Measurements from ENCODE around the gene ATG7. TPM values are rescaled to one million over a fixed set of nuclear protein-coding genes. Genes with fewer than 3 reads are reported as not detected.
A peak's percentile ranks its signal among the peaks of the same experiment; 100 is the strongest.
"Not testable (repeated sequence)": the region's sequence is repeated elsewhere in the genome, so short reads cannot be mapped to it uniquely, and the experiment has no call there.

Gene ATG7
- total RNA-seq, 2 donors from 2014 or later = 34.0 to 36.9 TPM

DNA sequence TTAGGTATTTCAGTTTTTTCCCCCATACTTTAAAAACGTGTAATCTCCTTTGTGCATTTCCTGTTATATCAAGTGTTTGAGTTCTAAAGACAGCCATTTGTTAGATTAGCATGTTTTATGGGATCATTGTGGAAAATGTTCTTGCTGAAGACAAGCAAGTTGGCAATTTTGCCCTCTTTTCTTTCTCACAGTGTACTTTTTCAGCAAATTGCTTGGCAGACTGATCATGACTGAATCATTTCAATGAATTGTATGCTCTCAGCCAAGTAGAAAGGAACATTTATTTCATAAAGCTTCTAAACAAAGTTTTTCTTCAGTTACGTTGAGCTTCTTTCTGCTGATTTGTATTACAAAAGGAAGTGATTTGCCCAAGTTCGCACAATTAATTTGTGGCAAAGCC, 51.6 kb downstream of the ATG7 start:
- H3K27ac Mint-ChIP-seq = no peak overlapping the region

DNA sequence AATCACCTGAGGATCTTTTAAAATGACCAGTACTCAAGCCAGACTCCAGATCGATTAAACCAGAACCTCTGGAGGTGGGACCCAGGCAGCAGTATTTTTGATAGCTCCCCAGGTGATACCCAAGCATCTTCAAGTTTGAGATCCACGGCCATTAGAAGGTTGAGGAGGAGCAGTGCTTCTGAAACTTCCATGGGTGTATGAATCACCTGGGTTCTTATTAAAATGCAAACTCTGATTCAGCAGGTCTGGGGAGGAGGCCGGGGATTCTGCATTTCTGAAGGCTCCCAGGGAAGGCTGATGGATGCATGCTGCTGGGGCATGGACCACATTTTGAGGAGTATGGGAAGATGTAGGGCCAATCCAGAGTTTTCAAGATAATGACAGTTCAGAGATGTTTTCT, 55.4 kb downstream of the ATG7 start:
- no peak for DNase-seq
- no peaks in the 10 kb centered on the region for H3K27me3 Mint-ChIP-seq
- H3K27ac Mint-ChIP-seq = no peak overlapping the region
- no peak overlapping the region for H3K4me3 Mint-ChIP-seq
- no peaks in the 10 kb centered on the region for H3K9me3 ChIP-seq (ENCODE audit: control insufficient read depth, low read length, poor library complexity, severe bottlenecking)
- H3K36me3 Mint-ChIP-seq (ENCODE audit: low read depth) = peaks cover 2% of the 10 kb centered on the region
- ATAC-seq = no peak
- peaks cover 2% of the 10 kb centered on the region for H3K4me1 Mint-ChIP-seq

More for the DNA sequence above, 51.6 kb downstream of the ATG7 start:
- Mint-ChIP-seq H3K4me3 (no peak overlapping the region), H3K27me3 (no peaks in the 10 kb centered on the region), H3K4me1 (peaks cover 4% of the 10 kb centered on the region), H3K36me3 (ENCODE audit: low read depth) (peaks cover 10% of the 10 kb centered on the region)
- no peaks in the 10 kb centered on the region for H3K9me3 ChIP-seq (ENCODE audit: control insufficient read depth, low read length, poor library complexity, severe bottlenecking)
- DNase-seq (no peak), ATAC-seq (no peak)

DNA sequence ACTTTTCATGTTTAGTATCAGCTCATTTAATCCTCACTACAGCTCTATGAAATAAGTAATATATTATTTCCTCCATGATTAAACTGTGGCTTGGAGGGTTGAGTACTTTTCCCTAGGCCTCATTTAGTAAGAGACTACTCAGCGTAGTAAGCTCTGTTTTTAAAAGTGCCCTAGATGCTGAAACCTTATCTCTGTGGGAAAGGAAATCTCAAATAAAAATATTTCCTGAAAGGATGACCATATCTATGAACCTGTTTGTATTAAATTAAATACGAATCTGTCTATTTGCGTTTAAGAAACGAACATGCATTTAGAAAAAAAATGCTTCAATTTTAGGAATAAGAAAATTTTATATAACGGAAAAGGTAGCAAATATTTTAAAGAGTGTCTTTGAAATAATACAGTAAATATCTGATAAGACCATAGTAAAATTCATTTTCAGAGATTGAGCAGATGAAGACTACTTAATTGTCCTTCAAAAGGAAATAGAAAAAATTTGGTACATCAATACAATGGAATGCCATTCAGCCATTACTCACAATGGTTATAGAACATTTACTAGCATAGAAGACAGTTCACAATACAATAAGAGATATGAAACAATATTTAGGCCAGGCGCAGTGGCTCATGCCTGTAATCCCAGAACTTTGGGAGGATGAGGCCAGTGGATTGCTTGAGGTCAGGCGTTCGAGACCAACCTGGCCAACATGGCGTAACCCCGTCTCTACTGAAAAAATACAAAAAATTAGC, 56.2 kb downstream of the ATG7 start:
- Mint-ChIP-seq H3K27me3 (no peaks in the 10 kb centered on the region), H3K4me3 (no peak overlapping the region), H3K4me1 (peaks cover under 1% of the 10 kb centered on the region), H3K27ac (no peak overlapping the region), H3K36me3 (ENCODE audit: low read depth) (peaks cover 2% of the 10 kb centered on the region)
- ATAC-seq (no peak), DNase-seq (no peak)
- H3K9me3 ChIP-seq (ENCODE audit: control insufficient read depth, low read length, poor library complexity, severe bottlenecking) = no peaks in the 10 kb centered on the region

DNA sequence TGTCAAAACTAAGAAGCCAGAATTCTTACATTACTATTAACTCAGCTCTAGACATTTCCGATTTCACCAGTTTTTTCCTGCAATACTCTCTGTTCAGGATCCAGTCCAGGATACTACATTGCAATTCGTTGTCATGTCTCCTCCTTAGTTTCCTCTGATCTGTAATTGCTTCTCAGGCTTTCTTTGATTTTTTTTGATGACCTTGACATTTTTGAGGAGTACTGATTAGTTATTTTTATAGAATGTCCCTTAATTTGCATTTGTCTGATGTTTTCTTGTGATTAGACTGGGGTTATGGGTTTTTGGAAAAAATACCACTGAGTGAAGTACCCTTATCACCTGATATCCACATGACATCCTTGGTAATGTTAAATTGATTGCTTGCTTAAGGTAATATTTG, 57.6 kb downstream of the ATG7 start:
- Mint-ChIP-seq H3K4me3 (no peak overlapping the region), H3K36me3 (ENCODE audit: low read depth) (no peaks in the 10 kb centered on the region), H3K27me3 (no peaks in the 10 kb centered on the region), H3K4me1 (no peaks in the 10 kb centered on the region), H3K27ac (no peak overlapping the region)
- no peaks in the 10 kb centered on the region for H3K9me3 ChIP-seq (ENCODE audit: control insufficient read depth, low read length, poor library complexity, severe bottlenecking)
- no peak for ATAC-seq
- no peak for DNase-seq

DNA sequence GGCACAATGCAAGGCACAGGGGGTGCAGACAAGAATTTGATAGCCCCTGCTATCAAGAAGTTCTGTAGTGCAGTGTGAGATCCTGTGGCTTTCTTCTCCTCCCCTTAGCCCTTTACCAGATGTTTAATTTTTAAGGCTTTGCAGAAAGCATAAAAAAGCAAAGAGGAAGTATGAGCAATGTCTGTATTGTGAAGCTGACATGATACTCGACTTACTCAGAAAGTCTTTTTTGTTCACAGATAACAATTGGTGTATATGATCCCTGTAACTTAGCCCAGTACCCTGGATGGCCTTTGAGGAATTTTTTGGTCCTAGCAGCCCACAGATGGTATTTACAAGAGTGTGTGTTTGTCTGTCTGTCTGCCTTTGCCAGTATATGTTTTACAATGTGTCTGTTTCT, 58.9 kb downstream of the ATG7 start:
- Mint-ChIP-seq H3K36me3 (ENCODE audit: low read depth) (no peaks in the 10 kb centered on the region), H3K4me3 (no peak overlapping the region), H3K4me1 (no peaks in the 10 kb centered on the region), H3K27me3 (no peaks in the 10 kb centered on the region), H3K27ac (peak overlapping the region; percentile 47)
- DNase-seq (no peak), ATAC-seq (no peak)
- no peaks in the 10 kb centered on the region for H3K9me3 ChIP-seq (ENCODE audit: control insufficient read depth, low read length, poor library complexity, severe bottlenecking)

DNA sequence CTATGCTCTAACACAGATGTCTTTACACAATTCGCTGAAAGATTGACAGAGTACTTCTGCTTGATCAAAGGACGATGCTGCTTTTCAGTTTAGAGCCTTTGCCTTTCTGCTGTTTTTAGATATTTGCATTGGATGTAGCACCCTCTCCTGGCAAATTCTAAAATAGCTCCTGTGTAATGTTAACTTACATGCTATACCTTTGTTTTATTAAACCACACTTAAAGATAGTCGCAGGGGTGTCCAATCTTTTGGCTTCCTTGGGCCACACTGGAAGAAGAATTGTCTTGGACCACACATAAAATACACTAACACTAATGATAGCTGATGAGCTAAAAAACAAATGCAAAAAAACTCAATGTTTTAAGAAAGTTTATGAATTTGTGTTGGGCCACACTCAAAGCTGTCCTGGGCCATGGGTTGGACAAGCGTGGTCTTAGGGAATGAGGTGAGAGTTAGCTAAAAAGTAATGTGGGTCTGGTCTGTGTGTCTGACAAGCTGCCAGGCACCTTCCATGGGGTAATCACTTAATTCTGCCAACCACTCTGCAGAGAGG, 62.9 kb downstream of the ATG7 start:
- H3K9me3 ChIP-seq (ENCODE audit: control insufficient read depth, low read length, poor library complexity, severe bottlenecking) = no peaks in the 10 kb centered on the region
- DNase-seq (no peak), ATAC-seq (peak; percentile 75)
- Mint-ChIP-seq H3K27me3 (no peaks in the 10 kb centered on the region), H3K36me3 (ENCODE audit: low read depth) (no peaks in the 10 kb centered on the region), H3K4me3 (no peak overlapping the region), H3K4me1 (peaks cover 5% of the 10 kb centered on the region), H3K27ac (no peak overlapping the region)

DNA sequence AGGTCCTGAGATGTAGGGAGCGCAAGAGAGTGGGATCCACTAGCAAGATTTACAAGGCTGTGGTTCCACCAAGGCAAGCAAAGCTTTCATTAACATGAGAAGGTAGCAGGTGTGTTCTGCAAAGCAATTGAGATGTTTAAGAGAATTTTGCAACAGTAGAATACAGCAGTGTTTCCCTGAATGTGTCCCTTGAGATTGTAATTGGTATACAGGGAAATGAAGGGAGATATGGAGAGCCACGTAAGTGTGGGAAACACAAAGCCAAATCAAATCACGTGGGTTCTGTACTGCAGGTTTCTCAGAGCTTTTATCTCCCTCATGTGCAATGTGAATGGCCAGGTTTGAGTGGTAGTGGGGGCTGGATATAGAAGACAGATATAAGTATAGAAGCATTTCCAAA, 67.3 kb downstream of the ATG7 start:
- ATAC-seq (no peak), DNase-seq (no peak)
- Mint-ChIP-seq H3K36me3 (ENCODE audit: low read depth) (peaks cover 4% of the 10 kb centered on the region), H3K27ac (peak overlapping the region; percentile 14), H3K27me3 (no peaks in the 10 kb centered on the region), H3K4me3 (no peak overlapping the region), H3K4me1 (peaks cover 5% of the 10 kb centered on the region)
- no peaks in the 10 kb centered on the region for H3K9me3 ChIP-seq (ENCODE audit: control insufficient read depth, low read length, poor library complexity, severe bottlenecking)

DNA sequence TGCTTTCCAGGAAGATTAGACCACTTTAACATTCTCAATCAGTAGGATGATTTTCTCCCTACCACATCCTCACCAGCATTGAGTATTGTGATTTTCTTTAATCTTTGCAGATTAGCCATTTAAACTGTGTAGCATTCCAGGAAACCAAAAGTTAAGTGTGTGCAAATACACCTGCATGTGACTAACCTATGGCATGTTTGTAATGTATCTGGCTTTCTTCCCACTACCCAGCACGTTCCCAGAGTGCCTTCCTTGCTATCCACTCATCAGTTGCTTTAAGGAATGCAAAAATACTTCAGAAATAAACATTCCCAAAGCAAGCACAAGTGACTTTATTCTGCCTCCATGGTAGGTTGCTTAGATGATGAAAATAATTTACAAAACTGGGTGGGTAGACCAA, 74.2 kb downstream of the ATG7 start:
- Mint-ChIP-seq H3K27me3 (no peaks in the 10 kb centered on the region), H3K4me3 (no peak overlapping the region), H3K36me3 (ENCODE audit: low read depth) (peaks cover 15% of the 10 kb centered on the region), H3K4me1 (no peaks in the 10 kb centered on the region), H3K27ac (no peak overlapping the region)
- no peak for DNase-seq
- H3K9me3 ChIP-seq (ENCODE audit: control insufficient read depth, low read length, poor library complexity, severe bottlenecking) = no peaks in the 10 kb centered on the region
- no peak for ATAC-seq

DNA sequence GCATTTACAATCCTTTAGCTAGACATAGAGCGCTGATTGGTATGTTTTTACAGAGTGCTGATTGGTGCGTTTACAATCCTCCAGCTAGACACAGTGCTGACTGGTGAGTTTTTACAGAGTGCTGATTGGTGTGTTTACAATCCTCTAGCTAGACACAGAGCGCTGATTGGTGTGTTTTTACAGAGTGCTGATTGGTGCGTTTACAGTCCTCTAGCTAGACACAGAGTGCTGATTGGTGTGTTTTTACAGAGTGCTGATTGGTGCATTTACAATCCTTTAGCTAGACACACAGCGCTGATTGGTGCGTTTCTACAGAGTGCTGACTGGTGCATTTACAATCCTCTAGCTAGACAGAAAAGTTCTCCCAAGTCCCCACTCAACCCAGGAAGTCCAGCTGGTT, 76.7 kb downstream of the ATG7 start:
- H3K27me3 Mint-ChIP-seq; H3K27ac Mint-ChIP-seq; ATAC-seq; H3K4me1 Mint-ChIP-seq; DNase-seq; H3K4me3 Mint-ChIP-seq; H3K9me3 ChIP-seq (ENCODE audit: control insufficient read depth, low read length, poor library complexity, severe bottlenecking): not testable (repeated sequence)
- peaks cover 11% of the 10 kb centered on the region for H3K36me3 Mint-ChIP-seq (ENCODE audit: low read depth)

DNA sequence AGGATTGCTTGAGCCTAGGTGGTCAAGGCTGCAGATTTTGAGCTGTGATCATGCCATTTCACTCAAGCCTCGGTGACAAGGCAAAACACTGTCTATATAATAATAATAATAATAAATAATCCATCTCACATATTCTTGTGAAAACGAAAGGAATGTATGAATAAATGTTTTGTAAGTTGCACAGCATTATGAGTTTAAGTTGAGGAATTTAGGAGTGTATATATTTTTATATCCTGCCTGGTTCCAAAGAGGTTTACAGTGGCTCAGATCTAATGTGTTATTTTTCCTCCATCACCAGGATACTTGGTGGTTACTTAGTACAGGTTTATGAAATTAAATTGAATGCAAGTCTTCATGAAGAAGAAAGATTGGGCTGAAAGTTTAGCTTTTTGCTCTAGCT, 77.2 kb downstream of the ATG7 start:
- H3K4me1 Mint-ChIP-seq = no peaks in the 10 kb centered on the region
- H3K9me3 ChIP-seq (ENCODE audit: control insufficient read depth, low read length, poor library complexity, severe bottlenecking) = no peaks in the 10 kb centered on the region
- DNase-seq (no peak), ATAC-seq (no peak)
- no peak overlapping the region for H3K27ac Mint-ChIP-seq
- peaks cover 11% of the 10 kb centered on the region for H3K36me3 Mint-ChIP-seq (ENCODE audit: low read depth)
- H3K4me3 Mint-ChIP-seq = no peak overlapping the region
- no peaks in the 10 kb centered on the region for H3K27me3 Mint-ChIP-seq

DNA sequence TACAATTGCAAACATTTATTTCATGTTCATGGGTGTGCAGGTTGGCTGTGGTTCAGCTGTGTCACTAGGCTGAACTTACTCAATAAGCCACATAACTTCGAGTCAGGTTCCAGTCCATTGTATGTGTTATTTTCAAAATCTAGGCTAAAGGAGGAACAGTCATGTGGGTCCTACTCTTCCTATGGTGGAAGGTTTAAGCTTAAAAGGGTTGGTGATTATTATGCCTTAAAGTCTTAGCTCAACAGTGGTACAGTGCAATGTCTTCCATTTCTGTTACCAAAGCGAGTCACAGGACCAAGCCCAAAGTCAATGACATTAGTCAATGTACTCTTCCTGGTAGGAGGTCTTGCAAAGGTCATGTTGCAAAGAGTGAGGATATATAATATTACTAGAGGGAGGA, 78.2 kb downstream of the ATG7 start:
- H3K4me3 Mint-ChIP-seq = no peak overlapping the region
- H3K36me3 Mint-ChIP-seq (ENCODE audit: low read depth) = peaks cover 11% of the 10 kb centered on the region
- no peak for DNase-seq
- no peaks in the 10 kb centered on the region for H3K27me3 Mint-ChIP-seq
- H3K27ac Mint-ChIP-seq = no peak overlapping the region
- no peaks in the 10 kb centered on the region for H3K9me3 ChIP-seq (ENCODE audit: control insufficient read depth, low read length, poor library complexity, severe bottlenecking)
- ATAC-seq = no peak
- no peaks in the 10 kb centered on the region for H3K4me1 Mint-ChIP-seq

DNA sequence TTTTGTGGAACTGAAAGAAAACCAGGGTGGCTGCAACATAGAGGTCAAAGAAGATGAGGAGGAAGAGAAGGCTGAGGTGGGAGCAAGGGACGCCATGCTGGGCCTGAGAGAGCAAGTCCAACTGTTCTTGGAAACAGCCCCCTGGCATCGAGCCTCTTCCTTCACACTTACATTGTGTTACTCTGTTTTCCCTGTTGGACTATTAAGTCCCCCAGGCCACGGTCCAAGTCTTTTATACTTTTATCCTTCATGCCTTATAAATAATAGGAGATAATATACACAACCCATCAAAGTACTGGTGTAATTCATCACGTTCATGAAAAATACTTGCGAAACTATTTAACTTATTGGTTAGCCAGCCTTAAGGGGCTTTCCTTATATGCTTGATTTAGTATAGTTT, 79.3 kb downstream of the ATG7 start:
- no peaks in the 10 kb centered on the region for H3K27me3 Mint-ChIP-seq
- DNase-seq (no peak), ATAC-seq (no peak)
- no peaks in the 10 kb centered on the region for H3K4me1 Mint-ChIP-seq
- no peak overlapping the region for H3K27ac Mint-ChIP-seq
- H3K9me3 ChIP-seq (ENCODE audit: control insufficient read depth, low read length, poor library complexity, severe bottlenecking) = no peaks in the 10 kb centered on the region
- peaks cover 11% of the 10 kb centered on the region for H3K36me3 Mint-ChIP-seq (ENCODE audit: low read depth)
- H3K4me3 Mint-ChIP-seq = no peak overlapping the region

DNA sequence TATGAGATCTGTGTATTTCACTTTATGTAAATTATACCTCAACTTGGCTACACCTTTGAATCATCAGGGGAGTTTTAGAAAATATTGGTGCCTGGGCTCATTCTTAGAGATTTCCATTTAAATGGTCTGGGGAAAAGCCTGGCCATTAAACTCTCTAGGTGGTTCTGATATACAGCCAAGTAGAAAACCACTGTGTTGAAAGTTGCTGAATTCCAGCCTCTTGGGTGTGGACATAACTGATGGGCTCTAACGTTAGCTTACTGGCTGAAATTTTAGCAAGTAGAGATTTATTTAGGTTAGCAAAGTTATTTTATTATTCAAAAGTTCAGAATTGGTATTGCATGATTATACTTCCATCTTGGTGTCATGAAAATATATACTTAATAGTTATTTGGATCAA, 84.1 kb downstream of the ATG7 start:
- no peak for ATAC-seq
- H3K4me1 Mint-ChIP-seq = no peaks in the 10 kb centered on the region

DNA sequence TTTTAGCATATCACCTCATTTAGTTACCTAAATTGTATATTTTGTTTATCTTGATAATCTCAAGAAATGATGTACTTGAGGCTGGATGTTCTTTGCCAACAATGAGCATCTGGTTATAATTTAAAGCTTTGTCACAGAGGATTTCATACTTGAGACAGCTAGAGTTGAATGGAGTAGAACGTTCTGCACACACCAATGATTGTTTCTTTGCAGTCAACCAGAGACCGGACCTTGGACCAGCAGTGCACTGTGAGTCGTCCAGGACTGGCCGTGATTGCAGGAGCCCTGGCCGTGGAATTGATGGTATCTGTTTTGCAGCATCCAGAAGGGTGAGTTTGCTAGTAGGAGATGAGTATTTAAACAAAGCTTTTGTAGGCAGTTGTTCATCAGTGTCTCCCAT, 90.4 kb downstream of the ATG7 start:
- DNase-seq = no peak
- Mint-ChIP-seq H3K4me3 (no peak overlapping the region), H3K4me1 (no peaks in the 10 kb centered on the region), H3K36me3 (ENCODE audit: low read depth) (peaks cover 4% of the 10 kb centered on the region), H3K27me3 (no peaks in the 10 kb centered on the region), H3K27ac (no peak overlapping the region)
- no peak for ATAC-seq
- H3K9me3 ChIP-seq (ENCODE audit: control insufficient read depth, low read length, poor library complexity, severe bottlenecking) = no peaks in the 10 kb centered on the region

More for the DNA sequence above, 84.1 kb downstream of the ATG7 start:
- Mint-ChIP-seq H3K4me3 (no peak overlapping the region), H3K27ac (no peak overlapping the region), H3K36me3 (ENCODE audit: low read depth) (peaks cover 3% of the 10 kb centered on the region), H3K27me3 (no peaks in the 10 kb centered on the region)
- no peaks in the 10 kb centered on the region for H3K9me3 ChIP-seq (ENCODE audit: control insufficient read depth, low read length, poor library complexity, severe bottlenecking)
- DNase-seq = no peak
